CD1c-positive myeloid dendritic cell (primary cell): ENCODE results near the gene DGCR2.
A peak's percentile ranks its signal among the peaks of the same experiment; 100 is the strongest.

Source experiments
- DNase-seq: peaks from one replicate; pipeline ENCODE4 v3.0.0-alpha.2; 2016; ENCODE audit errors: extremely low spot score

DGCR2 gene

GRCh38 chr22:19128009-19128401, 5.8 kb upstream of the DGCR2 start:
- no peak for DNase-seq

- no peak for DNase-seq
Observed at GRCh38 chr22:19127329-19128008, 5.3 kb upstream of the DGCR2 start.

DNA sequence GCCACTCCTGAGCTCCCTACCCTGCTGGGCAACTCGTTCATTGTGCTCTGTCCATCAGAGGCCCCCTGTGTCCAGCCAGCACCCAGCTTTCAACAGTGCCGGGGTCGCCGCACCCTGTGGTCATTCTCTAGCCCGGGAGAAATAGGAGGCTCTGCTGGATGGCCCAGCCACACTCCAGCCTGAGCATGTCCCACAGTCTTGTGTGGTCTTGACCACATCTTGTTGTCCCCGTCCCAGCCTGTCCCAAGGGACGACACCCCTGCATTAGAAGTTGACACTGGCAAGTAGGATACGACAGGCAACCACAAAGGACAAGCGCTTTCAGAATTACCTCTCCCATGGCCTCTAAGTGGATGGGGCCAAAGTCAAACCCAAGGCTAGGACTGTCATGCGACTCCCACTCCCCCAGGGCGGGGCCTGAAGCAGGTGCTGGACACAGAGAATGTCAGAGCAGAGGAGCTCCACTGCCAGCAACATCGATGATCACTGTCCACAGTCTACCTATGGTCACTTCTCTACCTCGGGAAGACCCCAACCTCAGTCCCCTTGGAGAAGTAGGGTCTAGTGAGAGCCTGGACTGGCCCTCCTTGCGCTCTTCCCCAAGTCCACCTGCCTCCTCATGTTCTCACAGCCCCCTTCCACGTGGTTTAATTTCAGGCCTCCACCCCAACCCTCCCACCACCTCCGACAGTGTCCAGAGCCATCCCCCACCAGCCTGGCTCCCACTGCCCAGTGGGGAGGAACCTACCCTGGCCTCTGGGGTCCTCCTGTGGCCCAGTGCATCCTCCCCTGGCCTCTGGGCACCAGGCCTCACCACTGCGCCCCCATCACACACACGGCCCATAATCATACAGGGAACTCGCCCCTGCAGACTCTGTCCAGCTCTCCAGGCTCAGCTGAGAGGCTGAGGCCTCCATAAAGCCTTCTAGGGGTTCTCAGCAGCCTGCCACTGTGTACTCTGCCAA, 4.4 kb upstream of the DGCR2 start:
- DNase-seq = no peak

- DNase-seq = no peak
Observed at GRCh38 chr22:19125474-19126308, 3.5 kb upstream of the DGCR2 start.

GRCh38 chr22:19125011-19125410, 2.8 kb upstream of the DGCR2 start:
- no peak for DNase-seq

- DNase-seq = no peak
Observed at GRCh38 chr22:19124377-19124776, 2.2 kb upstream of the DGCR2 start.

DNA sequence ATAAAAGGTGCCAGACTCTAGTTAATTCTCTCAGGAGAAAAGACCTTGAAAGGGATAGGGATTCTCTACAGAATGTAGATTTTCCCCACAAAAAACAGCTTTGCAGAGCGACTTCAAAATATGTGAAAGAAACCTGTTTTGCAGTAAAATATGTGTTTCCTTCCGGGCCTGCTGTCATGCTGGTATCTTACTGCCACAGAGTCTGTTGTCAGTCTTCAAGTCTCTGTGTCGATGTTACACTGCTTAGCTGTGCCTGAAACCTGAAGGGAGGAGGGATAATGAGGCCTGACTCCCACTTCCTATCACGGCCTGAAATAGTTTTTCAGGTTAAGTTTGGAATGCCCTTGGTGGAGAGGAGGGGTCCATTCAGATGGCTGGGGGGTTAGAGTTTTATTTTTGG, 1.7 kb upstream of the DGCR2 start:
- DNase-seq = no peak

- DNase-seq = peak; percentile 51
Observed at GRCh38 chr22:19122752-19123492, 710 bp upstream of the DGCR2 start.

DNA sequence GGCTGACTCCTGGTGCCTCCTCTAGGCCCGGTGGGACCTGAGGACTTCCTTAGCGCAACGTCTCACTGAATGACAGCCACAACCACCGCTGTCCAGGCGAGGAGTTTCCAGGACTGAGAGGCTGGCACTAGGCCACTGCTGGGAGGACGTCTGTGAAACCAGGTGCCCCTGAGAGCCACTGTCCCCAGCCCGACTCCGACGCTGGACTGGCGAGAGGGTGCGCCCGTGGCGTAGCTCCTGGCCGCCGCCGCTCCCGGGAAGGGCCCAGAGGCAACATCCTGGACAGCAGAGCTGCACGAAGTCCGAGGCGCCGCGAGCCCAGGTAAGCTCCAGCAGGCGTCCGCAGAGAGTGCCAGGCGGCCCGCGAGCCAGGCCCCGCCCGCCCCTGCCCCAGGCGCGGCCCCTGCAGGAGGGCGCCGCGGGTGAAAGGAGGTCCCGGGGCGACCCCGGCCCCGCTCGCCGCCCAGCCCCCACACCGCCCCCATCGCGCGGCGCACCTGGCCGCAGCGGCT, 525 bp downstream of the DGCR2 start:
- peak; percentile 31 for DNase-seq

DNA sequence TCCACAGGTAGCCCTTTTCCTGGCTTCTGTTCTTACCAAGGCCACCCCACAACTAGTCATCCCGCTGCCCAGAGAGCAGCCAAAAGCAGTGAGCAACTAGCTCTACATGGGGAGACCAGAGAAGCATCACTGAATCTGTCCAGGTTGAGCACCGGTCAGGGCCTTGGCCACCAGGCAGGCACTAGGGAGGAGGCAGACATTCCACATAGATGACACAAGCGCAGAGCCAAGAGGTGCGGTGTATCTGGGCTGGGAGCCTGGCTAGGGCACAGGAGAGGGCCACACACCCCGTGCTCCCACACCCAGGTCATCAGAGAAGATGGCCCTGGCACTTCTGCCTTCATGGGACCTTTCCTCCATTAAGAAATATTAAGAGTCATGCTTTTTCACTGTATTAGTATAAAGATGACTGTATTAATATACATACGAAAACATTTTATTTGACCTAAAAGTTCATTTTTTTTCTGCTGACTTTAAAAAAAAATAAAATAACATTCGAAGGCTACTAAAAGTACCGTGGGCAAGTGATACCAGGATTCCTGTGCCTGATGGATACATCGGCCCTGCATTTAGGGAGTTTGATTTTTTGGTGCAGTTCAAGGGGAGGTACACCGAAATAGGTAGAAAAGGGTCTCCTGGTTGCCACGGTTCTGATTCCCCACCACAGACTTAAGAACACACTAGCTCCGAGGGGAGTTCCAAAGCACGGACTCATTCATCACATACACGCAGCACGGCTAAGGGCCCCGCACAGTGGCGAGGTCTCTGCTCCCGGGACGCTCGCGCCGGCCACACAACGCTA, 1.2 kb downstream of the DGCR2 start:
- DNase-seq = no peak

GRCh38 chr22:19119949-19120348, 2.3 kb downstream of the DGCR2 start:
- DNase-seq = no peak

DNA sequence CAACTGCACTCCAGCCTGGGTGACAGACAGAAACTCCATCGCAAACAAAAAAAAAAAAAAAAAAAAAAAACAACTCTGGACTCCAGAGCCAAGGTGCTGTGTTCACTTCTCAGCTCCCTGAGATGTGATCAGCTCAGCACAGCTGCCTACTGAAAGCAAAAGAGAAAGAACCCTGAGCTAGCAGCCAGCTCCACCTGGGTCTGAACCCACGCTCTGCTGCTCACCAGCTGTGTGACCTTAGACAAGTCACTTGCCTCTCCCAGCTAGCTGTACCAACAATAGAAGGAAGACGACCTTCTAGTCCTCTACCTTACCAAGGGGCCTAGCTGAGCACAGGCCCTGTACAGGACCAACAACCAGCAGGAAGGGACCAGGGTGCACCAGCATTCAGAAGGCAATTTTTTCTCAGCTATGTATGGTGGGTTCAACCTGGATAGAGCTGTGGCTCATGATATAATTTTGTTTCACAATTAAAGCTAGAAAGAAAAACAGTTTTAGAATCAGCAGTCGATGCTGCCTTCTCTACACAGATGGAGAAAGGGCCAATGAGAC, 3.8 kb downstream of the DGCR2 start:
- DNase-seq = no peak

DNA sequence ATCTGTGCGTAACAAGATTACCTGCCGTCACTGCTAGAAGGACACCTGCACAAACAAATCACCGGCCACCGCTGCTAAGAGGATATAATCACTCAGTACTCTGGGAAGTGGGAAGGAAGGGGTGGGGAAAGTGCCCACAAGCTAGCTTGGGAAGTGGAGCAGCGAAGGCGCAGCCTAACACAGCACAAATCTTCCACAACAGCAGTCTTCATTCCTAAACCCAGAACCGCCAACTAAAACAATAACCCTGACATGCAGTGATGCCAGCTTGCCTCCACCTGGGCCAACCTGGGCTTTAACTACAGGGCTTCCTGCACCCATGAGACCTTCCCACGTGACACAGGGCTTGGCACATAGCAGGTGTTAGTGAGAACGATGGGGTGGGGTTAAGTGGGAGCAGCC, 5.1 kb downstream of the DGCR2 start:
- DNase-seq = no peak

- DNase-seq = no peak
Observed at GRCh38 chr22:19115628-19116027, 6.6 kb downstream of the DGCR2 start.

DNA sequence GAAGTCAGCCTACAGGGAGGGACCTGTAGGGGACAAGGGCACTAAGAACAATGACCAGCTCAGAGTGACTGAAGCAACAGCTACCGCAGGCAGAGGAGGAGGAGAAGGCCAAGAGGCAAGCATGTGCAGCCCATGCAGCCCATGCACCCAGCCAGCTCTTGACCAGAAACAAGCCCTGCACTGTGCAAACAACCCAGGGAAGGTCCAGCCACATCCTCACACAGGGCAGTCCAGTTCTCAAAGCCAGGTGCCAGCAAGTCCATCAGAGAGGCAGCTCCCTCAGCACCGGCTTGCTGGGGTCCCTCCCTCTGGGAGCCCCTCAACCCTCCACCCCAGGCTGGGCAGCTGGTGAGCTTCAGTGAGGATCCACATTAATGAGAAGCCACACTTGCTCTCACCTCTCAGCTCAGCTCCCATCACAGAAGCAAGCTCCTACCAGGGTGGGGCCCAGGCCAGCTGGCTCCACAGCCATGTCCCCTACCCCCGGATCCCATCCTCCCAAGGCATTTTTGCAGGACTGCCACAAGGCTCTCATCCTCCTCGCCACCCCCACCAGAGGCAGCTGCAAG, 7.1 kb downstream of the DGCR2 start:
- no peak for DNase-seq

GRCh38 chr22:19113429-19113828, 8.8 kb downstream of the DGCR2 start:
- DNase-seq = no peak

- DNase-seq = no peak
Observed at GRCh38 chr22:19111584-19111983, 10.6 kb downstream of the DGCR2 start.

- no peak for DNase-seq
Observed at GRCh38 chr22:19111140-19111539, 11.1 kb downstream of the DGCR2 start.

DNA sequence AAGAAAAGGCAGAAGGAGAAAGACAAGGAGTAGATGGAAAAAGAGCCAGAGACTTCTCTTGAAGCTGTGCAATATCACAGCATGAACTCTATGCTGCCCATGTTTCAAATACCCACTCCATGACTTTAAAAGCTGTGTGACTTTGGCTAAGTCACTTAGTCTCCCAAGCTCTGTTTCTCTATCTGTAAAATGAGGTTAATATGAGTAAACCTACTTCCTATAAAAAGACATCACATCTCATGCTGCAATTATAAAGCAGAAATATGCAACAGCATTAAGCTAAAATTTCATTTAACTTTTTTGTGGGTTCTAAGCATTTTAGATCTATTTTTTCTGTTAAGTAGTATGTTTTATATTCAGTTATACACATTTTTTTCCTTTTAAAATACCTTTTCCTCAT, 11.6 kb downstream of the DGCR2 start:
- DNase-seq = peak; percentile 27

DNA sequence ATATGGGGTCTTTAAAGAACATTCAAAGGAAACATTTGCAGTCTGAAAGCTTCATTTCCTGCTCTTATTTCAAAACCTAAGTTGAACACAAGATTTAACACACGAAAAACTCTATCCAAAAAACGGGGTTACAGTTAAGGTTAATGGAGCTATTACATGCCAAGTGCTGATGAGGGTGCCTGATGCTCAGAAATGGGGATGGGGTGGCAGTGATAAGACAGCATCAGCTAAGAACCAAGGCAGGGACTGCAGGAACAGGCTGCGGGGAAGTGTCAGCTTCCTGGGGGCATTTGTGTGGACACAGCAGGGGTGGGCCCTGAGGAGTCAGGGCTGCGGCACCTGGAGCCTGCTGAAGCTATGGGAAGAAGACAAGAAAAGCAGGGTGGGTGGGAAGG, 12.2 kb downstream of the DGCR2 start:
- no peak for DNase-seq
